ENCODE results near the gene GPR146. TPM values are rescaled to one million over a fixed set of nuclear protein-coding genes. Genes with fewer than 3 reads are reported as not detected.

GPR146 gene
- total and polyA plus RNA-seq, 9 of the 15 experiments (the other 6 are each of a cell fraction or from before 2014, with no cell fraction given), result 0.22 to 3.6 (median 0.64) TPM; not detected in 2

GRCh38 chr7:1065585-1066241, 21.4 kb downstream of the GPR146 start (continued):
- TF ChIP-seq NFE2 (IDR thresholded peaks at IDR 0.05; ENCODE audit: low read depth) (no peak), BRF1 (IDR thresholded peaks at IDR 0.05; ENCODE audit: borderline replicate concordance, extremely low read depth, insufficient read length) (no peak), ELF2 (CRISPR knock-in tag; IDR thresholded peaks at IDR 0.05) (no peak), BCL6 (CRISPR knock-in tag; IDR thresholded peaks at IDR 0.05) (no peak), CAMTA2 (CRISPR knock-in tag; conservative IDR thresholded peaks at IDR 0.05) (no peak), SAFB (IDR thresholded peaks at IDR 0.05; ENCODE audit: borderline replicate concordance, low read depth, low read length) (no peak), ZNF699 (CRISPR knock-in tag; IDR thresholded peaks at IDR 0.05; ENCODE audit: insufficient replicate concordance) (no peak), TEAD2 (tag; IDR thresholded peaks at IDR 0.05) (no peak), E4F1 (CRISPR knock-in tag; IDR thresholded peaks at IDR 0.05; ENCODE audit: borderline replicate concordance) (no peak), ZNF24 (IDR thresholded peaks at IDR 0.05) (no peak), ZBTB33 (CRISPR knock-in tag; IDR thresholded peaks at IDR 0.05) (peak; percentile 92), SRSF9 (IDR thresholded peaks at IDR 0.05; ENCODE audit: borderline replicate concordance, low read depth, low read length) (no peak), POLR2AphosphoS2 (IDR thresholded peaks at IDR 0.05; ENCODE audit: low read length) (no peak), CREM (IDR thresholded peaks at IDR 0.05; ENCODE audit: low read depth) (peak; percentile 33; the same call in 1 of the 2 replicates), ESRRA (IDR thresholded peaks at IDR 0.05; ENCODE audit: borderline replicate concordance, low read depth) (peak; percentile 44; the same call in 1 of the 2 replicates), CXXC5 (CRISPR knock-in tag; IDR thresholded peaks at IDR 0.05) (no peak; the same call in none of the 2 replicates), SIN3B (IDR thresholded peaks at IDR 0.05; ENCODE audit: low read depth) (no peak; the same call in 1 of the 2 replicates), CBFA2T3 (IDR thresholded peaks at IDR 0.05) (no peak), GTF2F1 (IDR thresholded peaks at IDR 0.05; ENCODE audit: low read depth, low read length) (no peak), MED1 (CRISPR knock-in tag; IDR thresholded peaks at IDR 0.05; ENCODE audit: borderline replicate concordance) (no peak), MXI1 (IDR thresholded peaks at IDR 0.05; ENCODE audit: low read depth, low read length) (no peak), STAG1 (CRISPR knock-in tag; IDR thresholded peaks at IDR 0.05; ENCODE audit: borderline replicate concordance) (peak; percentile 87; the same call in 1 of the 2 replicates), CTBP1 (IDR thresholded peaks at IDR 0.05; ENCODE audit: borderline replicate concordance) (peak; percentile 48; the same call in 1 of the 2 replicates), ZBTB34 (CRISPR knock-in tag; IDR thresholded peaks at IDR 0.05) (no peak), MAFG (tag; conservative IDR thresholded peaks at IDR 0.05) (no peak)
